CD4-positive, alpha-beta T cell (primary cell): ENCODE results near the gene HIPK3. TPM values are rescaled to one million over a fixed set of nuclear protein-coding genes. Genes with fewer than 3 reads are reported as not detected.

ENCODE experiments used
- ATAC-seq: fragments of 200-7000 bp; cut with Tn5 transposase; one replicate; pipeline ENCODE4 v1.10.0; 2022; ENCODE audit warnings: mild to moderate bottlenecking; ENCODE audit not compliant: poor library complexity
- CTCF ChIA-PET: fragments of 350-600 bp; sonication (Branson Sonifier 250); formaldehyde crosslinking; loops from one replicate; lab custom pipeline; 2021; ENCODE audit warnings: antibody characterized with exemption, inconsistent platforms; lab: Charles Lee
- POLR2A ChIA-PET: fragments of 350-600 bp; sonication (Branson Sonifier 250); formaldehyde crosslinking; loops from one replicate; lab custom pipeline; 2021; ENCODE audit warnings: antibody characterized with exemption, inconsistent platforms; lab: Charles Lee
- DNase-seq, 14 experiments: peaks; one replicate each; pipeline ENCODE4 v3.0.0-alpha.2; 2013 to 2020; ENCODE audit warnings: mixed read lengths in 2 of 14
- H3K27ac ChIP-seq, 2 donors: one replicate each; pipeline versions ENCODE4 v1.5.1 to v1.7.0; 2013; ENCODE audit warnings: low read length in 2 of 2, low read depth in 1 of 2, mild to moderate bottlenecking in 1 of 2
- H3K27me3 ChIP-seq, 2 experiments: 1 replicate in 1 of 2; 2 replicates in 1 of 2; pipeline versions ENCODE4 v1.6.1 to v1.7.0; 2013; ENCODE audit warnings: low read length in 2 of 2, control low read depth in 1 of 2, mild to moderate bottlenecking in 1 of 2, moderate library complexity in 1 of 2; ENCODE audit not compliant: insufficient read depth in 2 of 2, control insufficient read depth in 1 of 2
- H3K36me3 ChIP-seq: one replicate; pipeline ENCODE4 v1.6.1; 2013; ENCODE audit warnings: low read length, control low read depth; ENCODE audit not compliant: insufficient read depth
- H3K4me1 ChIP-seq: one replicate; pipeline ENCODE4 v1.6.1; 2013; ENCODE audit warnings: low read length, control low read depth; ENCODE audit not compliant: insufficient read depth
- H3K4me3 ChIP-seq: one replicate; pipeline ENCODE4 v1.5.1; 2013; ENCODE audit warnings: mild to moderate bottlenecking, low read length, moderate library complexity
- H3K9me3 ChIP-seq, 2 experiments: 1 replicate in 1 of 2; 2 replicates in 1 of 2; pipeline versions ENCODE4 v1.6.1 to v1.7.0; 2013; ENCODE audit warnings: low read length in 2 of 2, mild to moderate bottlenecking in 2 of 2, control low read depth in 1 of 2, moderate library complexity in 1 of 2; ENCODE audit not compliant: control insufficient read depth in 1 of 2, insufficient read depth in 1 of 2
- H3K27ac Mint-ChIP-seq: one replicate; pipeline ENCODE4 v1.8.0; 2020; ENCODE audit warnings: mixed read lengths
- H3K27me3 Mint-ChIP-seq: one replicate; pipeline ENCODE4 v1.8.0; 2021; ENCODE audit warnings: mixed read lengths
- H3K36me3 Mint-ChIP-seq: one replicate; pipeline ENCODE4 v1.8.0; 2021; ENCODE audit warnings: low read depth, mixed read lengths
- H3K4me1 Mint-ChIP-seq: one replicate; pipeline ENCODE4 v1.8.0; 2021; ENCODE audit warnings: low read depth, mixed read lengths
- H3K4me3 Mint-ChIP-seq: one replicate; pipeline ENCODE4 v1.8.0; 2020; ENCODE audit warnings: mild to moderate bottlenecking, mixed read lengths
- H3K9me3 Mint-ChIP-seq: one replicate; pipeline ENCODE4 v1.8.0; 2020; ENCODE audit warnings: mixed read lengths
- intact Hi-C, 2 experiments: fragments of 100-400 bp; cut with DNase I in 1 of 2; cut with micrococcal nuclease in 1 of 2; formaldehyde crosslinking; loops; one replicate each; pipeline versions ENCODE4 v1.15.1 to v1.9.0; 2023 to 2025; cut with DNase I, micrococcal nuclease
- total RNA-seq, 174 experiments: library from RNA in 2 of 174; stranded (reverse) in 2 of 174; gene quantifications; one replicate each; pipeline ENCODE4 v1.2.3 and lab custom pipeline; 2021 to 2026
- TF ChIP-seq, protein P1 (sequence below): fragments of 200-600 bp; IDR thresholded peaks from one replicate; pipeline ENCODE4 v1.8.0; 2022; ENCODE audit warnings: antibody characterized with exemption, mild to moderate bottlenecking

Gene HIPK3
- total RNA-seq, 2 experiments from 2014 or later: 38.1 to 38.9 TPM

DNA sequence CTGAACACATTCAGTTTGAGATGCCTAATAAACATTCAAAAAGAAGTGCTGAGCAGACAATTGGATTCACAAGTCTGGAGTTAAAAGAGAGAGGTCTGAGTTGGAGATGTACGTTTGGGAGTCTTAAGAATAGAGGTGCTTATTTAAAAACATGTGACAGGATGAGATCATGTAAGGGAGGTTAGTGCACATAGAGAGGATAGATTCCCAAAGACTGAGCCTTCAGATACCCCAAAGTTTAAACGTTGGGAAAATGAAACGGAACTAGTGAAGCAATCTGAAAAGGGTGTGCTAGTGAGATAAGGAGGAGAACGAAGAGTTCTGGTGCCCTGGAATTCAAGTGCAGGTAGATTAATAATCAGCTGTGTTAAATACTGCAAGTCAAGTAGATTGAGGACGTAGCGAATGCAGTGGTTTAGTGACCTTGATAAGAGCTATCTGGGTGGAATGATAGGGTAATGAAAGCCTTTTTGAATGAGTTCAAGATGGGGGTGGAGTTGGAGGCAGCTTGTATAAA is 63.7 kb downstream of the HIPK3 start:
- Histone ChIP-seq H3K4me1 (peaks cover 9% of the 10 kb centered on the region), H3K27ac (no peak overlapping the region), H3K27me3 (no peaks in the 10 kb centered on the region), H3K9me3 (no peaks in the 10 kb centered on the region), H3K4me3 (no peak overlapping the region), H3K36me3 (no peaks in the 10 kb centered on the region)
- no peak for DNase-seq
- CTCF ChIA-PET: no interaction called here
- POLR2A ChIA-PET: interaction anchor here (1.1 kb wide), 1 partner anchor 46 kb away, joined by 3 read pairs; no protein-coding TSS in a partner anchor
- H3K36me3 Mint-ChIP-seq: peaks cover under 1% of the 10 kb centered on the region
- H3K27ac Mint-ChIP-seq: no peak overlapping the region
- ATAC-seq: no peak
- TF ChIP-seq, protein P1, sequence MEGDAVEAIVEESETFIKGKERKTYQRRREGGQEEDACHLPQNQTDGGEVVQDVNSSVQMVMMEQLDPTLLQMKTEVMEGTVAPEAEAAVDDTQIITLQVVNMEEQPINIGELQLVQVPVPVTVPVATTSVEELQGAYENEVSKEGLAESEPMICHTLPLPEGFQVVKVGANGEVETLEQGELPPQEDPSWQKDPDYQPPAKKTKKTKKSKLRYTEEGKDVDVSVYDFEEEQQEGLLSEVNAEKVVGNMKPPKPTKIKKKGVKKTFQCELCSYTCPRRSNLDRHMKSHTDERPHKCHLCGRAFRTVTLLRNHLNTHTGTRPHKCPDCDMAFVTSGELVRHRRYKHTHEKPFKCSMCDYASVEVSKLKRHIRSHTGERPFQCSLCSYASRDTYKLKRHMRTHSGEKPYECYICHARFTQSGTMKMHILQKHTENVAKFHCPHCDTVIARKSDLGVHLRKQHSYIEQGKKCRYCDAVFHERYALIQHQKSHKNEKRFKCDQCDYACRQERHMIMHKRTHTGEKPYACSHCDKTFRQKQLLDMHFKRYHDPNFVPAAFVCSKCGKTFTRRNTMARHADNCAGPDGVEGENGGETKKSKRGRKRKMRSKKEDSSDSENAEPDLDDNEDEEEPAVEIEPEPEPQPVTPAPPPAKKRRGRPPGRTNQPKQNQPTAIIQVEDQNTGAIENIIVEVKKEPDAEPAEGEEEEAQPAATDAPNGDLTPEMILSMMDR: no peak
- intact Hi-C loops: no loop called here
- H3K4me1 Mint-ChIP-seq: peaks cover 45% of the 10 kb centered on the region
- no peaks in the 10 kb centered on the region for H3K9me3 Mint-ChIP-seq
- no peak overlapping the region for H3K4me3 Mint-ChIP-seq
- H3K27me3 Mint-ChIP-seq: no peaks in the 10 kb centered on the region

DNA sequence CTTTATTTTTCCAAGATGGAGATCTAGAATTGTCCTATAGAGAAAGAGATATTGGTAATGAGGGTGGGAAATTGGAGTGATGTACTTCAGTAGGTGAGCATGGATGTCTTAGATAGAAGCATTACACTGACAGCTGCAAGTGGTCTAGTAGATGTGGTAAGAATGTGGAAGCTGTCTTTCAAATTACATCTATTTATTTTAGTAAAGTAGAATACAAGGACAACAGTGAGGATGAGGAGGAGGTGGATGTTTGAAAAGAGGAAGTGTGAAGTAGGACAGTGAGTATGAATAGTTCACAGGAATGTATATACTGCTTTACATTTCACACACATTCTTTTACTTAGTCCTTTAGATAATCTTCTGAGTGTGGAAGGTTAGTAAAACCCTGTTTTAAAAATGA is 64.2 kb downstream of the HIPK3 start:
- ATAC-seq: no peak
- Histone ChIP-seq H3K9me3 (no peaks in the 10 kb centered on the region), H3K36me3 (no peaks in the 10 kb centered on the region), H3K4me1 (peaks cover 9% of the 10 kb centered on the region), H3K27ac (no peak overlapping the region), H3K27me3 (no peaks in the 10 kb centered on the region), H3K4me3 (no peak overlapping the region)
- POLR2A ChIA-PET: interaction anchor here (1.1 kb wide), 1 partner anchor 47 kb away, joined by 3 read pairs; no protein-coding TSS in a partner anchor
- no peaks in the 10 kb centered on the region for H3K27me3 Mint-ChIP-seq
- CTCF ChIA-PET: no interaction called here
- H3K4me1 Mint-ChIP-seq: peaks cover 45% of the 10 kb centered on the region
- intact Hi-C loops: no loop called here
- no peak overlapping the region for H3K27ac Mint-ChIP-seq
- H3K4me3 Mint-ChIP-seq: no peak overlapping the region
- H3K36me3 Mint-ChIP-seq: no peaks in the 10 kb centered on the region
- DNase-seq: no peak
- TF ChIP-seq, protein P1: no peak
- H3K9me3 Mint-ChIP-seq: no peaks in the 10 kb centered on the region

DNA sequence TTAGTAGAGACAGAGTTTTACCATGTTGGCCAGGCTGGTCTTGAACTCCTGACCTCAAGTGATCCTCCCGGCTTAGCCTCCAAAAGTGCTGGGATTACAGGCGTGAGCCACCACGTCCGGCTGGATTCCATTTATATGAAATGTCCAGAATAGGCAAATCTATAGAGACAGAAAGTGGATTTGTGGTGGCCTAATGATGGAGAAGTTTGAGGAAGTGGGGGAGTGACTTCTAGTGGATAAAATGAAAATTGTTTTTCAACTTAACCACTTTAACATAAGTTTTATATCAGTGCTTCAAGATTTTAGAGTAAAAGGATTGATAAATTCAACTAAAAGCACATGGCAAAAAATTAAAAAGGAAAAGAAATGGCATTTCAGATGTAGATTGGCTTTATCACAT is 66.2 kb downstream of the HIPK3 start:
- DNase-seq (no peak), ATAC-seq (no peak)
- H3K4me1 Mint-ChIP-seq: peaks cover 51% of the 10 kb centered on the region
- H3K27ac ChIP-seq: no peak overlapping the region
- intact Hi-C loops: no loop called here
- ChIA-PET CTCF (interaction anchor here (1.1 kb wide), 1 partner anchor 21 kb away, joined by 3 read pairs; no protein-coding TSS in a partner anchor), POLR2A (no interaction called here)
- no peaks in the 10 kb centered on the region for H3K9me3 ChIP-seq
- H3K4me3 ChIP-seq: no peak overlapping the region
- TF ChIP-seq, protein P1: no peak
- no peaks in the 10 kb centered on the region for H3K36me3 ChIP-seq
- no peaks in the 10 kb centered on the region for H3K9me3 Mint-ChIP-seq
- H3K4me1 ChIP-seq: peaks cover 9% of the 10 kb centered on the region
- no peak overlapping the region for H3K4me3 Mint-ChIP-seq
- no peaks in the 10 kb centered on the region for H3K36me3 Mint-ChIP-seq
- no peaks in the 10 kb centered on the region for H3K27me3 Mint-ChIP-seq
- H3K27me3 ChIP-seq: no peaks in the 10 kb centered on the region
- no peak overlapping the region for H3K27ac Mint-ChIP-seq
